AG09309 (cell line): ENCODE results near the gene HDHD5.

Experiments used
- DNase-seq: peaks from one replicate; pipeline ENCODE4 v3.0.0-alpha.2; 2010; ENCODE audit warnings: low read depth
- H3K4me3 ChIP-seq: 2 replicates; pipeline ENCODE4 v1.5.1; 2011; ENCODE audit warnings: mild to moderate bottlenecking, low read depth, low read length, moderate library complexity; ENCODE audit not compliant: control insufficient read depth
- TF ChIP-seq, protein P1 (sequence below): IDR thresholded peaks from 2 replicates; pipeline ENCODE4 v1.5.1; 2011; ENCODE audit warnings: mild to moderate bottlenecking, low read depth, low read length, inconsistent platforms; ENCODE audit not compliant: insufficient read depth, control insufficient read depth; ENCODE audit errors: missing control alignments

The HDHD5 gene

DNA sequence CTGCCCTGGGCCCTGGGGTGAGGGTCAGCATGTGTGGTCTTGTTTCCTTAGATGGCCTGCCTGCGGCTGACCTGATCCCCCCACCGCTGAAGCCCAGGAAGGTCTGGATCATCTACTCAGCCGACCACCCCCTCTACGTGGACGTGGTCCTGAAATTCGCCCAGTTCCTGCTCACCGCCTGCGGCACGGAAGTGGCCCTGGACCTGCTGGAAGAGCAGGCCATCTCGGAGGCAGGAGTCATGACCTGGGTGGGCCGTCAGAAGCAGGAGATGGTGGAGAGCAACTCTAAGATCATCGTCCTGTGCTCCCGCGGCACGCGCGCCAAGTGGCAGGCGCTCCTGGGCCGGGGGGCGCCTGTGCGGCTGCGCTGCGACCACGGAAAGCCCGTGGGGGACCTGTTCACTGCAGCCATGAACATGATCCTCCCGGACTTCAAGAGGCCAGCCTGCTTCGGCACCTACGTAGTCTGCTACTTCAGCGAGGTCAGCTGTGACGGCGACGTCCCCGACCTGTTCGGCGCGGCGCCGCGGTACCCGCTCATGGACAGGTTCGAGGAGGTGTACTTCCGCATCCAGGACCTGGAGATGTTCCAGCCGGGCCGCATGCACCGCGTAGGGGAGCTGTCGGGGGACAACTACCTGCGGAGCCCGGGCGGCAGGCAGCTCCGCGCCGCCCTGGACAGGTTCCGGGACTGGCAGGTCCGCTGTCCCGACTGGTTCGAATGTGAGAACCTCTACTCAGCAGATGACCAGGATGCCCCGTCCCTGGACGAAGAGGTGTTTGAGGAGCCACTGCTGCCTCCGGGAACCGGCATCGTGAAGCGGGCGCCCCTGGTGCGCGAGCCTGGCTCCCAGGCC is 50.6 kb downstream of the HDHD5 start:
- TF ChIP-seq, protein P1, sequence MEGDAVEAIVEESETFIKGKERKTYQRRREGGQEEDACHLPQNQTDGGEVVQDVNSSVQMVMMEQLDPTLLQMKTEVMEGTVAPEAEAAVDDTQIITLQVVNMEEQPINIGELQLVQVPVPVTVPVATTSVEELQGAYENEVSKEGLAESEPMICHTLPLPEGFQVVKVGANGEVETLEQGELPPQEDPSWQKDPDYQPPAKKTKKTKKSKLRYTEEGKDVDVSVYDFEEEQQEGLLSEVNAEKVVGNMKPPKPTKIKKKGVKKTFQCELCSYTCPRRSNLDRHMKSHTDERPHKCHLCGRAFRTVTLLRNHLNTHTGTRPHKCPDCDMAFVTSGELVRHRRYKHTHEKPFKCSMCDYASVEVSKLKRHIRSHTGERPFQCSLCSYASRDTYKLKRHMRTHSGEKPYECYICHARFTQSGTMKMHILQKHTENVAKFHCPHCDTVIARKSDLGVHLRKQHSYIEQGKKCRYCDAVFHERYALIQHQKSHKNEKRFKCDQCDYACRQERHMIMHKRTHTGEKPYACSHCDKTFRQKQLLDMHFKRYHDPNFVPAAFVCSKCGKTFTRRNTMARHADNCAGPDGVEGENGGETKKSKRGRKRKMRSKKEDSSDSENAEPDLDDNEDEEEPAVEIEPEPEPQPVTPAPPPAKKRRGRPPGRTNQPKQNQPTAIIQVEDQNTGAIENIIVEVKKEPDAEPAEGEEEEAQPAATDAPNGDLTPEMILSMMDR, result no peak
- no peak overlapping the region for H3K4me3 ChIP-seq
- no peak for DNase-seq

DNA sequence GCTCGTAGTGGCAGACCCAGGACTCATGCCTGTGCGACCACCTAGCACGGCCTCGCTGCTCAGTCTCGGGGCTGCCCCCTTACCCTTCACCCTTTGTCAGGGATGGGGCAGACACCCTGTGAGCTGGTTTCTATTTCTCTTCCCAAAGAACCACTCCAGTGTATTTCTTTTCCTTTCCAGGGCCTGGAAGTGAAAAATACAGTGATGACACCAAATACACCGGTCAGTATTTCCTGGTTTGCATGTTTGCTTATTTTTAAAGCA is 51.6 kb downstream of the HDHD5 start:
- no peak for DNase-seq
- TF ChIP-seq, protein P1, result no peak
- no peak overlapping the region for H3K4me3 ChIP-seq

DNA sequence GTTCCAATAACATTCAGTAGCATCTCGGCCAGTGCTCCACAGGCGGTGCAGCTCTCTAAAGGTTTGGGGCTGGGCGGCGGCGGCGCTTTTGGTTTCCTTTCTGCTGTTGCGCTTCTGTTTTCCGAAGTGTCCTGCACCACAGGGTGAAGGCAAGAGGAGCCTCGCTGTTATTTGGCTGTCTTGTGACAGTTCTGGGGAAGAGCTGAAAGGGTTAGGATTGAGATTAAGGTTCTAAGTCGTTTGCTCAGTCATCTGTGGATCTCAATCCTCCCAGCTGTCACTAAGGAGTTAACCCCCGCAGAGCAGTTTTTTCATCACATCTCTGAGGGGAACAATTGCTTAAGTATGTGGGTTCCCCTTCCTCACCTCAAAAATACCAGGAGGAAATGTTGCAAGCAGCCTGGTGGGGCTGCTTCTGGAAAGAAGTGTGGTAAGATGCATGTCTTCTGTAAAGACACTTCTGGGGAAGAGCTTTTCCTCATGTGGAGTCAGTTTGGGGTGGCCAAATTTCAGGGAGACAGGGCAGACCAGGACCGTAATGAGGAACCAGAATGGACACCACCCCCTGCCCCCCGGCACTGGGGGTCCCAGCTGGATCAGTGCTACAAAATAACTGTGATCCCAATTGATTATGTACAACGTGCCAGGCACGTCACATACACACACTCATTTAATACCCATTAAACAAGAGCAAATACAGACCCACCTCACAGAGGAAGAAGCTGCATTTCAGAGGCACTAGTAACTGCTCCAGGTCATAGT is 52.1 kb downstream of the HDHD5 start:
- no peak for DNase-seq
- H3K4me3 ChIP-seq, result no peak overlapping the region
- TF ChIP-seq, protein P1, result no peak

DNA sequence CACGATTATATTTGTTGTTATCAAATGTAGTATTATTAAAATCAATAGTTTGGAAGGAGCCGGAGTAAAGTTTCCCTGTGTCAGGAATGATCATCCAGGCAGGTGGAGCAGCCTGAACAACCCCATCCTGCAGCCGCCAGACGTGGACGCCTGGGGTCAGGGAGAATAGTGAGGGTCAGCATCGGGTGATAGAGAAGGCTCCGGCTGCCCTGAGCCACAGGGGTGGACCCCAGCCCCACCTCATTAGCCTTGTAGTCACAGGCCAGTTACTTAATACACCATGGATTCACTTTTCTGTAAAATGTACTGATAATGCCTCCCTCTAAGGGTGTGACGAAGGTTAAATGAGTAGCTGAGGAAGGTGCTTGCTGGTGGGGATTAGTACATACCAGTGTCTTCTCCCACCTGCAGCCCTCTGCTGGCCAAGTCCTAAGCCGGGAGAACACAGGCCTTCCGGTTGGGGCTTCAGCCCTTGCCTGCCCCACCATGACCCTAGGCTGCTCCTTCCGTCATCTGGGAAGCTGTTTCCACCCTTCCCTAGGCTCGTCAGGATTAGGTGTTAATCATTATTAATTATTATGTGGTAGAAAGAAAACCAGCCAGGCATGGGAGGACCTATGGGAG is 52.8 kb downstream of the HDHD5 start:
- no peak overlapping the region for H3K4me3 ChIP-seq
- TF ChIP-seq, protein P1, result no peak
- no peak for DNase-seq

DNA sequence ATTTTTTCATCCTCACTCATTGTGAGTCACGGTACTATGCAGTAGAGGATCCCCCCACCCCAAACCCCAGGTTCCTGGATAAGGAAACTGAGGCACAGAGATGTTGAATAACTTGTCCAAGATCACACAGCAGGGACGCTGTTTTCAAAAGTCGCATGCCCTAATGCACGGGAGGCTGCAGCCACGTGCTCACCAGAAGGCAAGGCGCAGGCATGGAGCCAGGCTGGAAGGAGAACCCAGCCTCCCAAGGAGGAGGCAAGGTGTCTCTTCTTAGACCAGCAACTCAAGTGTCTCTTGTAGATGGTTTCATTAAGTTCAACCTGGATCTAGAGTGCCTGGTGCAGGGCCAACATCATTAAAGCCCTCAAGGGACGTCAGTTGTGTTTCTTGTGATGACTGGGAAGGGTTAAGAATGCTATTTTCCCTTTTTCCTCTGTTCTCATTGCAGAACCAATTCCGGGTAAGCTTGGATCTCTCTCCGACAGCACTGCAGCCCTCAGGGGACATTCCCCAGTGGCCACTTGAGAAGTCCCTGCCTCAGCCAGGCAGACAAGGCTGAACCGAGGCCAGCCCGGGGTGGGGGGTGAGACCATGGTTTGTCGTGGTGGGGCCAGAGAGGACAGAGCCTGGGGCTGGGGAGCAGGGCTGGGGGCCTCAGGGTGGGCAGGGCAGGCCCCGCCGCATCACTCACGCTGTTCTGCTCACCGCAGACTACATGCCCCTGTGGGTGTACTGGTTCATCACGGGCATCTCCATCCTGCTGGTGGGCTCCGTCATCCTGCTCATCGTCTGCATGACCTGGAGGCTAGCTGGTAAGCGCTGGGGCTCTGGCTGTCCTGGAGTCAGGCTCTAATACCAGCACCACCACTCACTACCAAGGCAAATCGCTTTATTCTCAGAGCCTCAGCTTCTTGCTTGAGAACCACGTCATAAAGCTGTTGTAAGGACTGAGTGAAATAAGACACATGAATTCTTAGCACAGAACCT is 53.6 kb downstream of the HDHD5 start:
- no peak overlapping the region for H3K4me3 ChIP-seq
- TF ChIP-seq, protein P1, result no peak
- no peak for DNase-seq
